ENCODE results near the gene CTXND1. TPM values are rescaled to one million over a fixed set of nuclear protein-coding genes. Genes with fewer than 3 reads are reported as not detected.

The CTXND1 gene
- total RNA-seq, 1 experiment from 2014 or later: not detected

DNA sequence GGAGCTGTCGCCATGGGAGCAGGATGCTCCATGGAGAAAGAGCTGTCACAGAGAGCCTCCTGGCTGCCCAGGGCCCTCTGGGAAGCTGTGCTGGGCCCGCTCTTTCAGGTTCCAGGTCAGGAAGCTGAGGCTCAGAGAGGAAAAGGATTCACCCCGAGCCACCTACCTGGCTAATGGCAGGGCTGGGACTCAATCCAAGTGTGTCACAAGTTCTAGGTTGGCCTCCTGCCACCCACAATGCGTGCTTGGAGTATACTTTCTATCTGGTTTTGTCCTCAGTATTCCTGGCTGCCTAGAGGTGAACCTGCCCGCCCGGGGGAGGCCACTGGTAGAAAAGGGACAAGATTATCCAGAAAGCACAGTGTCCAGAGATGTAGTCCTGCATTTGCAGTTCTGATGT lies 75.6 kb downstream of the CTXND1 start:
- Histone ChIP-seq H2AK5ac (ENCODE audit: insufficient read length, low read length) (no peak overlapping the region), H4K5ac (ENCODE audit: insufficient read length, low read depth, low read length) (no peak overlapping the region)

More for the DNA sequence above, 75.6 kb downstream of the CTXND1 start:
- peaks cover 4% of the 10 kb centered on the region for H4K20me1 ChIP-seq (ENCODE audit: control insufficient read depth, insufficient read depth, insufficient read length)
- no peak overlapping the region for H2BK120ac ChIP-seq (ENCODE audit: low read depth, low read length, poor library complexity, severe bottlenecking)
- WGBS (ENCODE audit: extremely low coverage, insufficient read length, low lambda C conversion rate): no CpG with 5 or more reads among the region's 6 CpGs
- H3T11ph ChIP-seq (ENCODE audit: low read length): no peak overlapping the region
- H3K9me3 ChIP-seq (ENCODE audit: control insufficient read depth, low read depth, low read length): no peaks in the 10 kb centered on the region
- Mint-ChIP-seq H3K9me3 (no peaks in the 10 kb centered on the region), H3K4me1 (no peaks in the 10 kb centered on the region), H3K36me3 (ENCODE audit: insufficient read depth in 1 of 3, low read depth in 3 of 3) (peaks cover 6 to 27% (median 7%) of the 10 kb centered on the region in 3 experiments; a peak in 5 of 7 replicates), H3K27ac (peak overlapping the region in 1 of 3 experiments; percentile 83; a peak in 2 of 7 replicates), H3K4me3 (no peak overlapping the region), H3K27me3 (ENCODE audit: low read depth) (no peaks in the 10 kb centered on the region)
- no peak overlapping the region for H3K4ac ChIP-seq (ENCODE audit: low read depth, low read length)
- no peaks in the 10 kb centered on the region for H3K27me3 ChIP-seq (ENCODE audit: insufficient read depth, low read length)
- no peak overlapping the region for H3K23ac ChIP-seq (ENCODE audit: insufficient read length, low read depth, low read length)
- TF ChIP-seq, protein P1, sequence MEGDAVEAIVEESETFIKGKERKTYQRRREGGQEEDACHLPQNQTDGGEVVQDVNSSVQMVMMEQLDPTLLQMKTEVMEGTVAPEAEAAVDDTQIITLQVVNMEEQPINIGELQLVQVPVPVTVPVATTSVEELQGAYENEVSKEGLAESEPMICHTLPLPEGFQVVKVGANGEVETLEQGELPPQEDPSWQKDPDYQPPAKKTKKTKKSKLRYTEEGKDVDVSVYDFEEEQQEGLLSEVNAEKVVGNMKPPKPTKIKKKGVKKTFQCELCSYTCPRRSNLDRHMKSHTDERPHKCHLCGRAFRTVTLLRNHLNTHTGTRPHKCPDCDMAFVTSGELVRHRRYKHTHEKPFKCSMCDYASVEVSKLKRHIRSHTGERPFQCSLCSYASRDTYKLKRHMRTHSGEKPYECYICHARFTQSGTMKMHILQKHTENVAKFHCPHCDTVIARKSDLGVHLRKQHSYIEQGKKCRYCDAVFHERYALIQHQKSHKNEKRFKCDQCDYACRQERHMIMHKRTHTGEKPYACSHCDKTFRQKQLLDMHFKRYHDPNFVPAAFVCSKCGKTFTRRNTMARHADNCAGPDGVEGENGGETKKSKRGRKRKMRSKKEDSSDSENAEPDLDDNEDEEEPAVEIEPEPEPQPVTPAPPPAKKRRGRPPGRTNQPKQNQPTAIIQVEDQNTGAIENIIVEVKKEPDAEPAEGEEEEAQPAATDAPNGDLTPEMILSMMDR (conservative IDR thresholded peaks at IDR 0.05): no peak
- no peak overlapping the region for H3K56ac ChIP-seq (ENCODE audit: insufficient read length, low read depth, low read length)
- H3K23me2 ChIP-seq (ENCODE audit: insufficient read length, low read depth, low read length, poor library complexity, severe bottlenecking): no peaks in the 10 kb centered on the region
- no peak overlapping the region for H4K91ac ChIP-seq (ENCODE audit: insufficient read length, low read depth, low read length)
- H3K9ac ChIP-seq (ENCODE audit: extremely low read depth, insufficient read length, low read length): no peak overlapping the region
- no peak overlapping the region for H2AFZ ChIP-seq (ENCODE audit: low read length)
- no peak overlapping the region for H3K18ac ChIP-seq (ENCODE audit: insufficient read length, low read depth, low read length)
- DNase-seq: no peak
- no peak overlapping the region for H2BK5ac ChIP-seq (ENCODE audit: insufficient read length, low read length)
- H3K4me2 ChIP-seq (ENCODE audit: insufficient read depth, insufficient read length, low read length): no peak overlapping the region
- no peak overlapping the region for H2BK20ac ChIP-seq (ENCODE audit: low read depth, low read length, poor library complexity, severe bottlenecking)
- no peak overlapping the region for H3K27ac ChIP-seq (ENCODE audit: insufficient read length, low read depth, low read length)
- H2BK12ac ChIP-seq (ENCODE audit: insufficient read length, low read depth, low read length): no peak overlapping the region
- H3K79me2 ChIP-seq (ENCODE audit: insufficient read depth, low read length): no peaks in the 10 kb centered on the region
- no peak overlapping the region for H3K14ac ChIP-seq (ENCODE audit: insufficient read depth, low read length)
- H3K79me1 ChIP-seq (ENCODE audit: insufficient read depth, low read depth, low read length, poor library complexity, severe bottlenecking): no peaks in the 10 kb centered on the region
- no peak overlapping the region for H2BK15ac ChIP-seq (ENCODE audit: low read depth, low read length)
- H4K8ac ChIP-seq (replicated peaks; ENCODE audit: insufficient read length, low read depth, low read length): no peak overlapping the region
- no peaks in the 10 kb centered on the region for H3K4me1 ChIP-seq (ENCODE audit: insufficient read depth, low read length)
